Peyer's patch (tissue), 4 donors: ENCODE results near the gene NCKAP5.

ENCODE experiments used
- POLR2A ChIP-seq, 2 donors: fragments of 450-650 bp; IDR thresholded peaks; one replicate each; pipeline ENCODE4 v1.5.1; 2017; ENCODE audit warnings: antibody characterized with exemption in 2 of 2, mild to moderate bottlenecking in 2 of 2, moderate library complexity in 2 of 2
- TF ChIP-seq, protein P1 (sequence below), 6 experiments: fragments of 450-650 bp in 4 of 6; fragments of 200-600 bp in 2 of 6; sonication (generic) in 1 of 6; IDR thresholded peaks; one replicate each; pipeline ENCODE4 v1.5.1; 2017 to 2019; ENCODE audit warnings: antibody characterized with exemption in 6 of 6, mild to moderate bottlenecking in 3 of 6, moderate library complexity in 1 of 6

- TF ChIP-seq, protein P1, sequence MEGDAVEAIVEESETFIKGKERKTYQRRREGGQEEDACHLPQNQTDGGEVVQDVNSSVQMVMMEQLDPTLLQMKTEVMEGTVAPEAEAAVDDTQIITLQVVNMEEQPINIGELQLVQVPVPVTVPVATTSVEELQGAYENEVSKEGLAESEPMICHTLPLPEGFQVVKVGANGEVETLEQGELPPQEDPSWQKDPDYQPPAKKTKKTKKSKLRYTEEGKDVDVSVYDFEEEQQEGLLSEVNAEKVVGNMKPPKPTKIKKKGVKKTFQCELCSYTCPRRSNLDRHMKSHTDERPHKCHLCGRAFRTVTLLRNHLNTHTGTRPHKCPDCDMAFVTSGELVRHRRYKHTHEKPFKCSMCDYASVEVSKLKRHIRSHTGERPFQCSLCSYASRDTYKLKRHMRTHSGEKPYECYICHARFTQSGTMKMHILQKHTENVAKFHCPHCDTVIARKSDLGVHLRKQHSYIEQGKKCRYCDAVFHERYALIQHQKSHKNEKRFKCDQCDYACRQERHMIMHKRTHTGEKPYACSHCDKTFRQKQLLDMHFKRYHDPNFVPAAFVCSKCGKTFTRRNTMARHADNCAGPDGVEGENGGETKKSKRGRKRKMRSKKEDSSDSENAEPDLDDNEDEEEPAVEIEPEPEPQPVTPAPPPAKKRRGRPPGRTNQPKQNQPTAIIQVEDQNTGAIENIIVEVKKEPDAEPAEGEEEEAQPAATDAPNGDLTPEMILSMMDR (IDR thresholded peaks at IDR 0.05) = no peak
- no peak for TF ChIP-seq POLR2A (IDR thresholded peaks at IDR 0.05)
Measured at GRCh38 chr2:133292259-133292658, 276.0 kb downstream of the NCKAP5 start.
